Measurements from ENCODE around the gene GFOD2.

GFOD2 gene

GRCh38 chr16:67731071-67731752 is 12.1 kb upstream of the GFOD2 start:
- DNase-seq = no peak

GRCh38 chr16:67730326-67730725 is 11.2 kb upstream of the GFOD2 start:
- no peak for DNase-seq

- DNase-seq = no peak
Measured at GRCh38 chr16:67729636-67730248, 10.6 kb upstream of the GFOD2 start.

DNA sequence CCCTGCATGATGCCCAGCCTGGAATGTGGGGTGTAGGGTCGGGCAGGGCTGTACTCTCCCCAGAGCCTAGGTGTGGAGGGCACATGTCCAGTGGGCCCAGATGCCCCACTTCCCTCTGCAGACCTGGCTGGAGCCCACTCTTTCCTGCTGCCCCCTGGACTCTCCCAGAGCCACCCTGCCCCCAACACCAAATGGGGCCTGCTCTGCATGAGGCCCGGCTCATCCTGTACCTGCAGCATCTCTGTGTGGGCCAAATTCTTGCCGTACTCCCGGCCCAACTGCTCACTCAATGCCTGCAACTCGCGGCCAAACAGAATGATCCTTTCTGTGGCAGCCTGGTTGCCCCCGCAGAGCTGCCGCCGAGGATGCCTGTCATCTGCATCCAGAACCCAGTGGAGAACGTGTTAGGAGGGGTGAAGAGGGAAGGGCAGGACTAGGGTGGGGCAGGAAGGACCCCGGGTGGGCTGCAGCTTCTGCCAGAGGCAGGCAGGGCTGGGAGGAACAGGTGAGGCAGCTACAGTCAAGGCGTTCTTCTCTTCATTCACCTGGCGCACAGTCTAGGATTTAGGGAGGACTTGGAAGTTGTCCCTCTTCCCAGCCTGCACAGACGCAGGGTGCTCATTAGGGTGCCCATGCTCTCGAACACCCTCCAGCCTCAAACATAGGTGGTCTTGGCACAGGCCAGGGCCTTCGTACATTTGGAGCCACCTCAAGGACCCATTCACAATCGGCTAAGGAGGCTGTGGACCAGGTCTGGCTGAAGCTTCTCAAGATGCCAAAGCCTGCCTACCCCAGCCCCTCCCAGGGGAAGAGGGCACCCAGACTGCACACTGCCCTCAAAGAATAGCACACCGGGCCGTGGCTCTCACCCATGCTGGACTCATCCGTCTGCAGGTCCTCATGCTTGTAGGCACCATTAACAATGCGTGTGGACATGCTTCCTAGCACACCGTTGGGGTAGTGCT is 8.7 kb upstream of the GFOD2 start:
- no peak for DNase-seq

GRCh38 chr16:67726106-67727034 is 7.3 kb upstream of the GFOD2 start:
- no peak for DNase-seq

GRCh38 chr16:67723911-67724305 is 4.8 kb upstream of the GFOD2 start:
- DNase-seq = no peak

GRCh38 chr16:67723151-67723910 is 4.2 kb upstream of the GFOD2 start:
- no peak for DNase-seq

- no peak for DNase-seq
Measured at GRCh38 chr16:67720236-67720635, 1.1 kb upstream of the GFOD2 start.

DNA sequence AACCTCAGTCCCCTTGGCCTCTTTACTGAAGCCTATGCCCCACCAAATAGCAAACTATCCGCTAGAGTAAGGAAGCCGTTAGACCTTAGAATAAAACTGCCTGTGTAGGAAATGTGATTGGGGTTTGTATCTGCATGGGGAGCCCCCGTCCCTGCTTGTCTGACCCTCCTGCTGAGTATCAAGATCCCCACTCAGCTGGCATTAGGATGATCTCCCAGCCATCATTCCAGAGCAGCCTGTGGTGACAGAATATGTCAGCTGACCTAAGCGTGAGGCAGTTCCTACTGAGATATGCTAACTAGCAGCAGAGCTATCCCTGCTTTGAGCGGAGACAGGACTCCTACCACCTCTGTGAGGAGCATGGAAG is 645 bp upstream of the GFOD2 start:
- DNase-seq = no peak

DNA sequence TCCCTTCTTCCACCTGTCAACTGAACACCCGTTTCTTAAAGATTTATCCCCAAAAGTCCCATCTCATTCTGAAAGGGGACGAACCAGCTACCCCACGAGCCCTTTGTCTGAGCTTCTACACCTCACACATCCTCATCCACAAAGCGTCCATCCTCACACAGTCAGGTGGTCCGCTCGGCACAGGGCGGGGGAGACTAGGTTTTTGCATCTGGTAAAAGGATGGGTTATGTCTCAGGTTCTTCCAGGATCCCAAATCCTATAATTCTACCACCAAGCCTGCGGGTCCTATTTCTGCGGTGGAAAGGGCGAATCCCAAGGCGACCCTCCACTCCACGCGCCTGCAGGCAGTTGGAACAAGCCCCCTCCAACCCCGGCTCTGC is 458 bp downstream of the GFOD2 start:
- DNase-seq = no peak

DNA sequence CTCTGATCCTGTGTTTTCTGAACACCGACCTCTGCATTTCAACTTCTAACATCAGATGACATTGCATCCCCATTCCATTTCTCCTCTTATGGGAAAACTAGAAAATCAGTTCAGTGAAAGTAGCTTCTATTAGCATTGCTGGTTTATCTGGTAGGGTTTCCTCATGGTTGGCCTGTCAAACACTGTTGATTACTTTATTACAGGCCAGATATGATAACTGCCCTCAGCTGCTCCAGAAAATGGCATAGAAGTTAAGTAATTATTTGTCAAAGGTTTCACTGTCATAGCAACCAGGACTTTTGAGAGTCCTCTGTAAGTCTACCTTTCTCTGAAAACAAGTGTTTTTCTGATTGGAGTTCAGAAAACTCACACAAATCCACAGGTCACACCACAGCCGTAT is 3.0 kb downstream of the GFOD2 start:
- no peak for DNase-seq

GRCh38 chr16:67714522-67714921 is 4.6 kb downstream of the GFOD2 start:
- DNase-seq = no peak

DNA sequence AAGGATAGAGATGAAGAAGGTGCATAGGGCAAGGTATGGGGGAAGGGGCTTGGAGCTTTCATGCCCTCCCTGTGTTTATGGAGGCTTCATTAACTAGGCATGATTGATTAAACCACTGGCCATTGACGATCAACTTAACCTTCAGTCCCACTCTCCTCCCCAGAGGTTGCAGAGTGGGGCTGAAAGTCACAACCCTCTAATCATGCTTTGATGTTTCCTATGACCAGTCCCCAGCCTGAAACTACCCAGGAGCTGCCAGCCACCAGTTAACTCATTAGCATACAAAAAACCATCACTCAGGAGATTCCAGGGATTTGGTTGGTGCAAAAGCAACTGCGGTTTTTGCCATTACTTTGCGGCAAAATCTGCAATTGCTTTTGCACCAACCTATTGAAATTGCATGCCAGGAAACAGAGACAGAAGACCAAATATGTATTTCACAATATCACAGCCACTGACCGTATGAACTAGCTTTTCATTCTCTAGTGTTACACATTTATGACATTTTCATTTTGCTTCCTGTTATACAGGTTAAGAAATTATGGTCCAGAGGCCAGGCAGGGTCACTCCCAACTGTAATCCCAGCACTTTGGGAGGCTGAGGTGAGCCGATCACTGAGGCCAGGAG is 5.4 kb downstream of the GFOD2 start:
- DNase-seq = no peak

GRCh38 chr16:67710607-67711006 is 8.5 kb downstream of the GFOD2 start:
- no peak for DNase-seq

DNA sequence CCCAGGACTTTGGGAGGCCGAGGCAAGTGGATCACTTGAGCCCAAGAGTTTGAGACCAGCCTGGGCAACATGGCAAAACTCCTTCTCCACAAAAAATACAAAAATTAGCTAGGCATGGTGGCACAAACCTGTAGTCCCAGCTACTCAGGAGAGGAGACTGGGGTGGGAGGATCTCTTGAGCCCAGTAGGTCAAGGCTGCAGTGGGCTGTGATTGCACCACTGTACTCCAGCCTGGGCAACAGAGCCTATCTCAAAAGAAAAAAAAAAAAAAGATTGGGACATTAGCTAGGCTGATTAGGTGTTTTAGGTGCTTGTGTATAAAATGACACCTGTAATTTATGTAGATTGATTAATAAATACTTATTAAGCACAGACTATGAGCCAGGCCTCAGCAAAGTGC is 10.1 kb downstream of the GFOD2 start:
- no peak for DNase-seq

- DNase-seq = no peak
Measured at GRCh38 chr16:67708368-67708771, 10.7 kb downstream of the GFOD2 start.

DNA sequence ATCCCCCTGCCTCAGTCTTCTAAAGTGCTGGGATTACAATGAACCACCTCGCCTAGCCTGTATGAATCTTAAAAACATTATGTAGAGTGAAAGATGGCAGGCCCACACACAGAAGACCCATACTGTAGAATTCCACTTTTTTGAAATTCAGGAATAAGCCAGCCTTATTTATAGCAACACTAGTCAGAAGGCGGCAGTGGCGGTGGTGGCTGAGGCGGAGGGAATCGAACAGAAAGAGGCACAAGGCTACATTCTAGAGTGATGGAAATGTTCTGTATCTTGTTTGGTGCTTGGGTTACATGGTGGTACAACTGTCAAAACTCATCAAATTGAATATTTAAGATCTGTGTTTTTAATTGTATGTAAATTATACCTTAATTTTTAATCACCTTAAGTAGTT is 11.3 kb downstream of the GFOD2 start:
- no peak for DNase-seq

GRCh38 chr16:67707210-67707609 is 11.9 kb downstream of the GFOD2 start:
- DNase-seq = no peak

DNA sequence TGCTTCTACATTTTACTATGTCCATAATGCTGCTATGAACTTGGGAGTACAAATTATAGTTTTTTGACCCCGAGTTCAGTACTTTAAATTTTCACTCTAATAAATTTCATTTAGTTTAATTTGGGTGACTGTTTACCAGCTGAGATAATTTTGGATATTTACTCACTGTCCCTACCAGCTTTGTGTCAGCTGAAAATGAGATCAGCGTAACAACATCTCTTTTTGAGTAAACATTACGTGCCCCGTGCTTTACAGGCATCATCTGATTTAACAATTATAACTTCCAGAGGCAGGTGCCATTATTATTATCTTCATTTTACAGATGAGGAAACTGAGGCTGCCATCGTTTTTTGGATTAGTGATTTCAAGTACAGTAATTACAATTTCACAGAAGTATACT is 15.0 kb downstream of the GFOD2 start:
- no peak for DNase-seq

- no peak for DNase-seq
Measured at GRCh38 chr16:67703626-67704025, 15.5 kb downstream of the GFOD2 start.

DNA sequence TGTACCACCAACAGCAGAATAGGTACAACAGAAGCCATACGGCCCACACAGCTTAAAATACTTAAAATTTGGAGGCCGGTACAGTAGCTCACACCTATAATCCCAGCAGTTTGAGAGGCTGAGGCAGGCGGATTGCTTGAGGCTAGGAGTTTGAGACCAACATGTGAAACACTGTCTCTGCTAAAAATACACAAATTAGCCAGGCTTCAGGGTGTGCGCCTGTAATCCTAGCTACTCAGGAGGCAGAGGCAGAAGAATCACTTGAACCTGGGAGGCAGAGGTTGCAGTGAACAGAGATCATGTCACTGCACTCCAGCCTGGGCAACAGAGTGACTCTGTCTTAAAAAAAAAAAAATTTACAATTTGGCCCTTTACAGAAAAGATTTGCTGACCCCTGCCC is 17.0 kb downstream of the GFOD2 start:
- DNase-seq = no peak

- no peak for DNase-seq
Measured at GRCh38 chr16:67701420-67701819, 17.7 kb downstream of the GFOD2 start.

All from SIG-M5 (cell line).